ENCODE data around the gene ASF1A. TPM values are rescaled to one million over a fixed set of nuclear protein-coding genes. Genes with fewer than 3 reads are reported as not detected.
A peak's percentile ranks its signal among the peaks of the same experiment; 100 is the strongest.

ASF1A gene
- total and polyA plus RNA-seq, 3 experiments from 2014 or later, result 42.6 to 57.2 (median 46.1) TPM

DNA sequence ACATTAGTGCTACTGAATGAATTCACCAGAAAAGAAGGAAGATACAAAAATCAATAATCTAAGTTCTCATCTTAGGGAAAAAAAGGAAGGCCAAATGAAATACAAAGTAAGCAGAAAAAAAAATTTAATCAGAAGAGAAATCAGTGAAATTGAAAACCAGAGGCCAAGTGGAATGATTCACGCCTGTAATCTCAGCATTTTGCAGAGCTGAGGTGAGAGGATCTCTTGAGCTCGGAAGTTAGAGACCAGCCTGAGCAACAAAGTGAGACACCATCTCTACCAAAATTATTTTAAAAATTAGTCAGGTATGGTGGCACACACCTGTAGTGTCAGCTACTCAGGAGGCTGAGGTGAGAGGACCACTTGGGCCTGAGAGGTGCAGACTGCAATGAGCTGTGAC, 21.2 kb upstream of the ASF1A start:
- Mint-ChIP-seq H3K9me3 (peaks cover 0 to 5% (median 4%) of the 10 kb centered on the region in 5 donors), H3K4me3 (no peak overlapping the region), H3K27me3 (no peaks in the 10 kb centered on the region), H3K36me3 (peaks cover 12 to 25% (median 14%) of the 10 kb centered on the region in 3 donors), H3K27ac (peak overlapping the region in 1 of 8 donors; percentile 76), H3K4me1 (peaks cover 39 to 63% (median 59%) of the 10 kb centered on the region in 3 donors)
- H3K4me1 ChIP-seq (ENCODE audit: insufficient read depth, low read length), result no peaks in the 10 kb centered on the region
- H3K9me3 ChIP-seq (ENCODE audit: low read length), result no peaks in the 10 kb centered on the region
- ChIA-PET CTCF (no interaction called here), POLR2A (no interaction called here)
- no peak for DNase-seq
- no peaks in the 10 kb centered on the region for H3K36me3 ChIP-seq (ENCODE audit: insufficient read depth, low read length)
- H3K27ac ChIP-seq (ENCODE audit: low read depth, low read length), result no peak overlapping the region
- H3K27me3 ChIP-seq (ENCODE audit: insufficient read depth, low read length, poor library complexity, severe bottlenecking), result no peaks in the 10 kb centered on the region
- no peak overlapping the region for H3K4me3 ChIP-seq (ENCODE audit: low read length)

DNA sequence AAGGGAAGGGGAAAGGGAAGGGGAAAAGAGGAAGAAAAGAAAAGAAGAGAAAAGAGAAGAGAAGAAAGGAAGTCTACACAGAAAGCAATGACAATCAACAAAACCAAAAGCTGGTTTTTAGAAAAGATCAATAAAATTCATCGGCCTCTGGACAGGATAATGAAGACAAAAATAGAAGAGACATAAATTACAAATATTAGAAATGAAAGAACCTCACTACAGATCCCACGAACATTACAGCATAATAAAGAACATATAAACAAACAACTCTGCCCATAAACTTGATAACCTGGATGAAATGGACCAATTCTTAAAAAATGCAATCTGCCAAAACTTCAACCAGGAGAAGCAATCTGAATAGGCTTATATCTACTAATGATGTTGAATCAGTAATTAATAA, 20.7 kb upstream of the ASF1A start:
- Mint-ChIP-seq H3K9me3 (peaks cover 0 to 5% (median 4%) of the 10 kb centered on the region in 5 donors), H3K4me1 (peaks cover 42 to 66% (median 60%) of the 10 kb centered on the region in 3 donors), H3K4me3 (no peak overlapping the region), H3K36me3 (peaks cover 12 to 25% (median 14%) of the 10 kb centered on the region in 3 donors), H3K27ac (peak overlapping the region in 1 of 8 donors; percentile 20), H3K27me3 (no peaks in the 10 kb centered on the region)
- H3K27ac ChIP-seq (ENCODE audit: low read depth, low read length), result no peak overlapping the region
- no peak overlapping the region for H3K4me3 ChIP-seq (ENCODE audit: low read length)
- CTCF ChIA-PET, result no interaction called here
- POLR2A ChIA-PET, result no interaction called here
- no peak for DNase-seq
- no peaks in the 10 kb centered on the region for H3K36me3 ChIP-seq (ENCODE audit: insufficient read depth, low read length)
- no peaks in the 10 kb centered on the region for H3K9me3 ChIP-seq (ENCODE audit: low read length)
- no peaks in the 10 kb centered on the region for H3K27me3 ChIP-seq (ENCODE audit: insufficient read depth, low read length, poor library complexity, severe bottlenecking)
- no peaks in the 10 kb centered on the region for H3K4me1 ChIP-seq (ENCODE audit: insufficient read depth, low read length)

DNA sequence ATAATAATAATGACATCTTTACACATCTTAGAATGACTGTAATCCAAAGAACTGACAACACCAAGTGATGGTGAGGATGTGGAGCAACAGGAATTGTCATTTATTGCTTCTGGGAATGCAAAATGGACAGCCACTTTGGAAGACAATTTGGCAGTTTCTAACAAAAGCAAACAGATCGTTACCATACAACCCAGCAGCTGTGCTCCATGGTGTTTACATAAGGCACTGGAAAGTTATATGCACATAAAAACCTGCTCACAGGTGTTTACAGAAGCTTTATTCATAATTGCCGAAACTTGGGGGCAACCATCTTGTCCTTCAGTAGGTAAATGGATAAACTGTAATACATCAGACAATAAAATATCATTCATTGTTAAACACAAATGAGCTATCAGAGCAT, 18.3 kb upstream of the ASF1A start:
- CTCF ChIA-PET, result no interaction called here
- Histone ChIP-seq H3K36me3 (ENCODE audit: insufficient read depth, low read length) (no peaks in the 10 kb centered on the region), H3K9me3 (ENCODE audit: low read length) (no peaks in the 10 kb centered on the region), H3K4me3 (ENCODE audit: low read length) (no peak overlapping the region), H3K27ac (ENCODE audit: low read depth, low read length) (no peak overlapping the region), H3K4me1 (ENCODE audit: insufficient read depth, low read length) (peaks cover 6% of the 10 kb centered on the region), H3K27me3 (ENCODE audit: insufficient read depth, low read length, poor library complexity, severe bottlenecking) (no peaks in the 10 kb centered on the region)
- DNase-seq, result no peak
- Mint-ChIP-seq H3K36me3 (peaks cover 6 to 20% (median 11%) of the 10 kb centered on the region in 3 donors), H3K4me3 (no peak overlapping the region), H3K9me3 (peaks cover 0 to 1% (median 0%) of the 10 kb centered on the region in 5 donors), H3K27me3 (no peaks in the 10 kb centered on the region), H3K27ac (no peak overlapping the region), H3K4me1 (peaks cover 39 to 65% (median 63%) of the 10 kb centered on the region in 3 donors)
- POLR2A ChIA-PET, result no interaction called here

GRCh38 chr6:118876198-118876597, 17.8 kb upstream of the ASF1A start:
- peaks cover 5 to 14% (median 9%) of the 10 kb centered on the region in 3 donors for H3K36me3 Mint-ChIP-seq
- POLR2A ChIA-PET, result no interaction called here
- H3K36me3 ChIP-seq (ENCODE audit: insufficient read depth, low read length), result no peaks in the 10 kb centered on the region

GRCh38 chr6:118876814-118877213, 17.1 kb upstream of the ASF1A start:
- H3K27me3 ChIP-seq (ENCODE audit: insufficient read depth, low read length, poor library complexity, severe bottlenecking), result no peaks in the 10 kb centered on the region
- H3K4me3 ChIP-seq (ENCODE audit: low read length), result no peak overlapping the region
- H3K36me3 ChIP-seq (ENCODE audit: insufficient read depth, low read length), result no peaks in the 10 kb centered on the region
- Mint-ChIP-seq H3K4me1 (peaks cover 43 to 67% (median 65%) of the 10 kb centered on the region in 3 donors), H3K36me3 (peaks cover 3 to 12% (median 8%) of the 10 kb centered on the region in 3 donors), H3K27ac (peak overlapping the region in 1 of 8 donors; percentile 4), H3K9me3 (peaks cover 0 to 1% (median 0%) of the 10 kb centered on the region in 5 donors), H3K27me3 (no peaks in the 10 kb centered on the region), H3K4me3 (no peak overlapping the region)
- ChIA-PET POLR2A (interaction anchor here (1.0 kb wide), 1 partner anchor 17 kb away, joined by 3 read pairs; no protein-coding TSS in a partner anchor), CTCF (no interaction called here)
- DNase-seq, result no peak
- peaks cover 15% of the 10 kb centered on the region for H3K4me1 ChIP-seq (ENCODE audit: insufficient read depth, low read length)
- no peaks in the 10 kb centered on the region for H3K9me3 ChIP-seq (ENCODE audit: low read length)
- no peak overlapping the region for H3K27ac ChIP-seq (ENCODE audit: low read depth, low read length)

More at GRCh38 chr6:118876198-118876597, 17.8 kb upstream of the ASF1A start:
- CTCF ChIA-PET, result no interaction called here
- peaks cover 39 to 65% (median 63%) of the 10 kb centered on the region in 3 donors for H3K4me1 Mint-ChIP-seq
- no peaks in the 10 kb centered on the region for H3K27me3 Mint-ChIP-seq
- H3K4me3 Mint-ChIP-seq, result no peak overlapping the region
- Histone ChIP-seq H3K27me3 (ENCODE audit: insufficient read depth, low read length, poor library complexity, severe bottlenecking) (no peaks in the 10 kb centered on the region), H3K4me3 (ENCODE audit: low read length) (no peak overlapping the region), H3K27ac (ENCODE audit: low read depth, low read length) (no peak overlapping the region), H3K4me1 (ENCODE audit: insufficient read depth, low read length) (peaks cover 11% of the 10 kb centered on the region), H3K9me3 (ENCODE audit: low read length) (no peaks in the 10 kb centered on the region)
- H3K27ac Mint-ChIP-seq, result peak overlapping the region in 1 of 8 donors; percentile 19
- peaks cover 0 to 1% (median 0%) of the 10 kb centered on the region in 5 donors for H3K9me3 Mint-ChIP-seq
- DNase-seq, result no peak

DNA sequence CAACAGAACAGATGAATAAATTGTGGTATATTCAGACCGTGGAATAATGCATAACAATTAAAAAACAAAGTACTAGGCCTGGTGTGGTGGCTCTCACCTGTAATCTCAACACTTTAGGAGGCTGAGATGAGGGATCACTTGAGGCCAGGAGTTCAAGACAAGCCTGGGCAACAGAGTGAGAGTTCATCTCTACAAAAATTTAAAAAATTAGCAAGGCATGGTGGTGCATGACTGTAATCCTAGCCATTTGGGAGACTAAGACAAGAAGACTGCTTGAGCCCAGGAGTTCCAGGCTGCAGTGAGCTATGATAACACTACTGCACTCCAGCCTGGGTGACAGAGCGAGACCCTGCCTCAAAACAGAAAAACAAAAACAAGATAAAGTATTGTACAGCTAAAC, 16.1 kb upstream of the ASF1A start:
- no peaks in the 10 kb centered on the region for H3K27me3 Mint-ChIP-seq
- H3K36me3 Mint-ChIP-seq, result peaks cover 5 to 12% (median 8%) of the 10 kb centered on the region in 3 donors
- Histone ChIP-seq H3K4me1 (ENCODE audit: insufficient read depth, low read length) (peaks cover 23% of the 10 kb centered on the region), H3K27ac (ENCODE audit: low read depth, low read length) (no peak overlapping the region), H3K4me3 (ENCODE audit: low read length) (no peak overlapping the region), H3K36me3 (ENCODE audit: insufficient read depth, low read length) (no peaks in the 10 kb centered on the region), H3K27me3 (ENCODE audit: insufficient read depth, low read length, poor library complexity, severe bottlenecking) (no peaks in the 10 kb centered on the region), H3K9me3 (ENCODE audit: low read length) (no peaks in the 10 kb centered on the region)
- CTCF ChIA-PET, result no interaction called here
- H3K27ac Mint-ChIP-seq, result peak overlapping the region in 1 of 8 donors; percentile 54
- H3K4me3 Mint-ChIP-seq, result peak overlapping the region in 1 of 7 donors; percentile 14
- peaks cover 50 to 72% (median 70%) of the 10 kb centered on the region in 3 donors for H3K4me1 Mint-ChIP-seq
- DNase-seq, result no peak
- peaks cover 0 to 1% (median 0%) of the 10 kb centered on the region in 5 donors for H3K9me3 Mint-ChIP-seq
- POLR2A ChIA-PET, result no interaction called here

- peaks cover 37% of the 10 kb centered on the region for H3K4me1 ChIP-seq (ENCODE audit: insufficient read depth, low read length)
- no peaks in the 10 kb centered on the region for H3K36me3 ChIP-seq (ENCODE audit: insufficient read depth, low read length)
- H3K27ac ChIP-seq (ENCODE audit: low read depth, low read length), result no peak overlapping the region
- no peak for DNase-seq
- H3K27me3 Mint-ChIP-seq, result peaks cover 0 to 2% of the 10 kb centered on the region in 2 donors
- peaks cover 1 to 4% (median 2%) of the 10 kb centered on the region in 3 donors for H3K36me3 Mint-ChIP-seq
- peak overlapping the region; percentile 11 to 71 (median 59) for H3K4me3 Mint-ChIP-seq
- H3K9me3 Mint-ChIP-seq, result peaks cover 0 to 1% (median 0%) of the 10 kb centered on the region in 5 donors
- peak overlapping the region in 6 of 8 donors; percentile 17 to 90 (median 32) for H3K27ac Mint-ChIP-seq
- no peak overlapping the region for H3K4me3 ChIP-seq (ENCODE audit: low read length)
- no peaks in the 10 kb centered on the region for H3K9me3 ChIP-seq (ENCODE audit: low read length)
- POLR2A ChIA-PET, result interaction anchor here (1.4 kb wide), 1 partner anchor 13 kb away, joined by 9 read pairs; the partner anchor contains the start of gene ASF1A
- H3K27me3 ChIP-seq (ENCODE audit: insufficient read depth, low read length, poor library complexity, severe bottlenecking), result no peaks in the 10 kb centered on the region
- CTCF ChIA-PET, result interaction anchor here (0.8 to 1.3 kb wide), 3 partner anchors 12 to 316 kb away, joined by 3 to 4 read pairs (median 3); no protein-coding TSS in a partner anchor
- peaks cover 75 to 88% (median 88%) of the 10 kb centered on the region in 3 donors for H3K4me1 Mint-ChIP-seq
These were observed 12.3 kb upstream of the ASF1A start for GRCh38 chr6:118881440-118882313.
